Aorta (tissue), 5 donors: Measurements from ENCODE around the gene GPR89B. TPM values are rescaled to one million over a fixed set of nuclear protein-coding genes. Genes with fewer than 3 reads are reported as not detected.
"Not testable (repeated sequence)": the region's sequence is repeated elsewhere in the genome, so short reads cannot be mapped to it uniquely, and the experiment has no call there.

Experiments
- ATAC-seq: fragments of 200-7000 bp; cut with Tn5 transposase; one replicate; pipeline ENCODE4 v1.9.1; 2022; ENCODE audit warnings: moderate library complexity; ENCODE audit not compliant: low FRiP score
- DNase-seq, 2 donors: peaks; one replicate each; pipeline ENCODE4 v3.0.0-alpha.2; 2020
- H3K27ac ChIP-seq, 2 donors: one replicate each; pipeline ENCODE4 v1.5.1; 2013; ENCODE audit warnings: low read length in 2 of 2, mild to moderate bottlenecking in 2 of 2, moderate library complexity in 2 of 2, control low read depth in 1 of 2, inconsistent platforms in 1 of 2, low read depth in 1 of 2
- H3K27me3 ChIP-seq, 2 donors: one replicate each; pipeline ENCODE4 v1.6.1; 2013; ENCODE audit warnings: control low read depth in 1 of 2, low read length in 1 of 2, mild to moderate bottlenecking in 1 of 2, moderate library complexity in 1 of 2; ENCODE audit not compliant: insufficient read depth in 2 of 2, control insufficient read depth in 1 of 2
- H3K36me3 ChIP-seq, 2 donors: one replicate each; pipeline ENCODE4 v1.6.1; 2013; ENCODE audit warnings: control low read depth in 1 of 2, low read length in 1 of 2, mild to moderate bottlenecking in 1 of 2; ENCODE audit not compliant: insufficient read depth in 2 of 2, control insufficient read depth in 1 of 2
- H3K4me1 ChIP-seq, 2 donors: one replicate each; pipeline ENCODE4 v1.6.1; 2013; ENCODE audit warnings: low read length in 2 of 2, control low read depth in 1 of 2, mild to moderate bottlenecking in 1 of 2, moderate library complexity in 1 of 2; ENCODE audit not compliant: insufficient read depth in 2 of 2, control insufficient read depth in 1 of 2
- H3K4me3 ChIP-seq, 2 donors: one replicate each; pipeline ENCODE4 v1.5.1; 2013; ENCODE audit warnings: low read length in 2 of 2, control low read depth in 1 of 2, mild to moderate bottlenecking in 1 of 2
- H3K9me3 ChIP-seq: one replicate; pipeline ENCODE4 v1.6.1; 2013; ENCODE audit warnings: mild to moderate bottlenecking, low read length; ENCODE audit not compliant: control insufficient read depth
- WGBS, 2 donors: extraction: QIAGEN DNeasy Blood & Tissue Kit; methylation state at CpG; one replicate each; pipeline ENCODE4 v1.1.7; 2013; 5-methylcytosine and 5-hydroxymethylcytosine counted together
- intact Hi-C, 2 donors: fragments of 100-400 bp; cut with DNase I; formaldehyde crosslinking; loops; one replicate each; pipeline versions ENCODE4 v1.14.2 to v1.15.0; 2022
- polyA plus RNA-seq, 2 donors: library from polyadenylated mRNA; stranded (reverse); fragments of 200-250 nt; gene quantifications; one replicate each; pipeline ENCODE4 v1.2.3, GENCODE V29; 2013
- total RNA-seq, 2 donors: library from RNA; stranded (reverse); fragmentation: NEBNext Ultra II Directional; extraction: Animal tissue kit (Norgen Biotek cat#: 25700); gene quantifications; one replicate each; pipeline ENCODE4 v1.2.1, GENCODE V29; 2021
- donor health status: healthy with polysubstance abuse.
- donor health status: Bipolar disorder and iron deficiency.
- donor health status: DM: no; HTN: no; CAD: no.
- donor health status: DM: no; HTN: no; CAD: no.
- donor health status: DM: yes; HTN: yes; CAD: no.

GPR89B gene
- total and polyA plus RNA-seq, 4 donors: 2.6 to 15.3 (median 14.3) TPM

GRCh38 chr1:147924813-147925212, 3.4 kb upstream of the GPR89B start:
- no peak for DNase-seq
- no peaks in the 10 kb centered on the region for H3K36me3 ChIP-seq
- no peak overlapping the region for H3K4me3 ChIP-seq
- intact Hi-C loops: no loop called here
- no peaks in the 10 kb centered on the region for H3K4me1 ChIP-seq
- WGBS, 2 donors: 81 to 90% methylated on average over 1 of the region's 1 CpG
- no peaks in the 10 kb centered on the region for H3K9me3 ChIP-seq
- no peak for ATAC-seq
- H3K27ac ChIP-seq: no peak overlapping the region
- H3K27me3 ChIP-seq: no peaks in the 10 kb centered on the region

- H3K4me3 ChIP-seq, H3K27ac ChIP-seq, H3K9me3 ChIP-seq, intact Hi-C loops, DNase-seq, H3K4me1 ChIP-seq, ATAC-seq, H3K36me3 ChIP-seq, H3K27me3 ChIP-seq: not testable (repeated sequence)
- WGBS, 2 donors: 94 to 96% methylated on average over 3 of the region's 6 CpGs
These were observed 1.0 kb upstream of the GPR89B start for GRCh38 chr1:147927215-147927614.

DNA sequence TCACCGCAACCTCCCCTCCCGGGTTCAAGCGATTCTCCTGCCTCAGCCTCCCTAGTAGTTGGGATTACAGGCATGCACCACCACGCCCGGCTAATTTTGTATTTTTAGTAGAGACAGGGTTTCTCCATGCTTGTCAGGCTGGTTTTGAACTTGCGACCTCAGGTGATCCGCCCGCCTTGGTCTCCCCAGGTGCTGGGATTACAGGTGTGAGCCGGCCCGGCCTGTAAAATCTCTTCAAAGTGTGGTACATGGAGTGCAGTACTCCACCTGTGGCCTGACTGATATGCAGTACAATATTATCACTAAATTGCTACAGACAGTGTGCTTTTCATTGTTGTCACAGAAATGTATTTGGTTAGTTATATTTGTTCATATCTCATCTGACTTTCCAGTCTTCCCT, 531 bp upstream of the GPR89B start:
- not testable (repeated sequence) for H3K36me3 ChIP-seq, ATAC-seq

DNA sequence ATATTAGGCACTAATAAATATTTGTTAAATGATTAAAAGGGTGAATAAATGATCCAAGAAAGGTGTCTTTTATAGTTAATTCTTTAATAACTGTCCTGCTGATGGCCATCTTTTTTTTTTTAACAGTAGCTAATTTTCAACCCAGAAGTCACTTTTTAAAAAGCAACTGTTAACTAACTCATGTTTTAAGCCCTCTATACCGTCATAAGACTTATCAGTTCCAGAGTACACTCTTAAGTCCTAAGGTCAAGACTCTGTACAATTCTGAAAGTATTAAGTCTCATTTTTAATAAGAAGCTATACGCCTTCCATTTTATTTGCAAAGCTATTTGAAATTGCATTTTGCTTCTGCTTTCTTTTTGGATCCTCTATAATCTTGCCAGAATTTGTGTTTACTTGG, 2.9 kb downstream of the GPR89B start:
- H3K27ac ChIP-seq, H3K4me1 ChIP-seq, H3K4me3 ChIP-seq, H3K9me3 ChIP-seq, intact Hi-C loops, ATAC-seq, DNase-seq, H3K27me3 ChIP-seq, H3K36me3 ChIP-seq: not testable (repeated sequence)
- 89 to 93% methylated on average over 2 of the region's 2 CpGs for WGBS, 2 donors

More for the DNA sequence above, 531 bp upstream of the GPR89B start:
- H3K9me3 ChIP-seq, H3K4me1 ChIP-seq, intact Hi-C loops, H3K4me3 ChIP-seq, DNase-seq, H3K27me3 ChIP-seq, H3K27ac ChIP-seq: not testable (repeated sequence)
- 90 to 93% methylated on average over 2 to 5 of the region's 10 CpGs for WGBS, 2 donors

GRCh38 chr1:147935296-147935695, 7.1 kb downstream of the GPR89B start:
- DNase-seq, ATAC-seq, intact Hi-C loops, H3K9me3 ChIP-seq, H3K27ac ChIP-seq, H3K27me3 ChIP-seq, H3K4me1 ChIP-seq, H3K36me3 ChIP-seq, H3K4me3 ChIP-seq: not testable (repeated sequence)
- 92 to 96% methylated on average over 3 of the region's 3 CpGs for WGBS, 2 donors

DNA sequence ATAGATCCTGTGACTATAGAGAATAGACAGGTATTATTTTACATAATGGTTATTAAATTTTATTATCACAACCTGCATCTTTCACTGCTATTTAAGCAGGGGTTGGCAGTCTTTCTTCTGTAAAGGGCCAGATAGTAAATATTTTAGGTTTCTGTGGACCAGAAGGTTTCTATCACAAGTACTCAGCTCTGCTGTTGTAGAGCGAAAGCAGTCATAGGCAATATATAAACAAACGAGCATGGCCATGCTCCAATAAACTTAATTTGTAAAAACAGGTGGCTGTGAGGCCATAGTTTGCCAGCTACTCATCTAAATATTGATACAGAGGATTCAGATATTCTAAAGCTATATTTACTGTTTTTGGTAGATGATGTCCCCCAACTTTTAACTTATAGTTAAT, 12.2 kb downstream of the GPR89B start:
- not testable (repeated sequence) for H3K36me3 ChIP-seq, ATAC-seq

DNA sequence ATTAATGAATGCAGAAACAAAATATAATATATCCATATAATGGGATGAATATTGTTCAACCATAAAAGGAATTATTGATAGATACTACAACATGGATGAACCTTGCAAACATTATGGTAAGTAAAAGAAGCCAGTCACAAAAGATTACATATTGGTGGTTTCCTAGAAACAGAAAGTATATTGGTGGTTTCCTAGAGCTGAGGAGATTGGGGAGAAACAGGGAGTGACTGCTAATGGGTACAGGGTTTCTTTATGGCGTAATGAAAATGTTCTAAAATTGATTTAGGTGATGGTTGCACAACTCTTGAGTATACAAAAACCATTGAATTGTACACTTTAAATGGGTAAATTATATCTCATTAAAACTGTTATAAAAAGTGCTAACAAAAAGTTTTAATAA, 14.3 kb downstream of the GPR89B start:
- H3K27ac ChIP-seq, H3K9me3 ChIP-seq, H3K4me3 ChIP-seq, ATAC-seq, intact Hi-C loops, H3K4me1 ChIP-seq, H3K27me3 ChIP-seq, H3K36me3 ChIP-seq, DNase-seq: not testable (repeated sequence)
- WGBS, 2 donors: no CpG with 5 or more reads among the region's 1 CpG

More for the DNA sequence above, 12.2 kb downstream of the GPR89B start:
- H3K4me1 ChIP-seq, intact Hi-C loops, H3K4me3 ChIP-seq, DNase-seq, H3K9me3 ChIP-seq, H3K27ac ChIP-seq, H3K27me3 ChIP-seq: not testable (repeated sequence)
- WGBS, 2 donors: 88 to 90% methylated on average over 2 of the region's 2 CpGs

DNA sequence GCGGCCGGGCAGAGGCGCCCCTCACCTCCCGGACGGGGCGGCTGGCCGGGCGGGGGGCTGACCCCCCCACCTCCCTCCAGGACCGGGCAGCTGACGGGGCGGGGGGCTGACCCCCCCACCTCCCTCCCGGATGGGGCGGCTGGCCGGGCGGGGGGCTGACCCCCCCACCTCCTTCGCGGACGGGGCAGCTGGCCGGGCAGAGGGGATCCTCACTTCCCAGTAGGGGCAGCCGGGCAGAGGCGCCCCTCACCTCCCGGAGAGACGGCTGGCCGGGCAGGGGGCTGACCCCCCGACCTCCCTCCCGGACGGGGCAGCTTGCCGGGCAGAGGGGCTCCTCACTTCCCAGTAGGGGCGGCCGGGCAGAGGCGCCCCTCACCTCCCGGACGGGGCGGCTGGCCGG, 21.3 kb downstream of the GPR89B start:
- intact Hi-C loops, H3K36me3 ChIP-seq, H3K27me3 ChIP-seq, DNase-seq, H3K4me3 ChIP-seq, H3K27ac ChIP-seq, H3K4me1 ChIP-seq, H3K9me3 ChIP-seq, ATAC-seq: not testable (repeated sequence)
- WGBS, 2 donors: 96 to 98% methylated on average over 10 to 35 of the region's 35 CpGs

- H3K27ac ChIP-seq, ATAC-seq, DNase-seq, H3K4me1 ChIP-seq, H3K36me3 ChIP-seq, H3K9me3 ChIP-seq, H3K4me3 ChIP-seq, intact Hi-C loops, H3K27me3 ChIP-seq: not testable (repeated sequence)
- 20 to 51% methylated on average over 1 of the region's 1 CpG for WGBS, 2 donors
These were observed 30.7 kb downstream of the GPR89B start for GRCh38 chr1:147958906-147959305.
